H1 (cell line): ENCODE results near the gene RAB29. TPM values are rescaled to one million over a fixed set of nuclear protein-coding genes. Genes with fewer than 3 reads are reported as not detected.

Experiments
- RBBP5 ChIP-seq: IDR thresholded peaks from 2 replicates; pipeline ENCODE4 v1.7.1; 2012; ENCODE audit warnings: low read depth, mild to moderate bottlenecking, inconsistent platforms, low read length, moderate library complexity, borderline replicate concordance
- polyA plus RNA-seq, 7 experiments: library from polyadenylated mRNA; depleted of rRNA in 3 of 7; stranded (reverse) in 5 of 7; unstranded in 2 of 7; fragments of >200 nt in 5 of 7; fragments of 200-250 nt in 2 of 7; gene quantifications; 1 replicate in 5 of 7; 2 replicates in 1 of 7; 4 replicates in 1 of 7; pipeline versions ENCODE4 v1.2.1 to v1.2.3, GENCODE V29; 2011 to 2013; ENCODE audit warnings: missing spikeins in 2 of 7, mixed read lengths in 2 of 7
- total RNA-seq: library from RNA; stranded (reverse); fragmentation: NEBNext Ultra II Directional; extraction: Animal tissue kit (Norgen Biotek cat#: 25700); gene quantifications from 2 replicates; pipeline ENCODE4 v1.2.1, GENCODE V29; 2021
- TF ChIP-seq, protein P1 (sequence below): fragments of 300-600 bp; sonication (generic); IDR thresholded peaks from 2 replicates; pipeline ENCODE4 v1.7.1; 2012; ENCODE audit warnings: low read length, moderate library complexity, mild to moderate bottlenecking, inconsistent platforms; ENCODE audit not compliant: insufficient replicate concordance
- TF ChIP-seq, protein P2 (sequence below): IDR thresholded peaks from 2 replicates; pipeline ENCODE4 v1.6.1; 2011; ENCODE audit warnings: low read depth, mild to moderate bottlenecking, low read length; ENCODE audit not compliant: insufficient read depth

RAB29 gene
- total and polyA plus RNA-seq, 2 of the 8 experiments (the other 6 are each of a cell fraction or from before 2014, with no cell fraction given), result 10.1 to 17.3 TPM

DNA sequence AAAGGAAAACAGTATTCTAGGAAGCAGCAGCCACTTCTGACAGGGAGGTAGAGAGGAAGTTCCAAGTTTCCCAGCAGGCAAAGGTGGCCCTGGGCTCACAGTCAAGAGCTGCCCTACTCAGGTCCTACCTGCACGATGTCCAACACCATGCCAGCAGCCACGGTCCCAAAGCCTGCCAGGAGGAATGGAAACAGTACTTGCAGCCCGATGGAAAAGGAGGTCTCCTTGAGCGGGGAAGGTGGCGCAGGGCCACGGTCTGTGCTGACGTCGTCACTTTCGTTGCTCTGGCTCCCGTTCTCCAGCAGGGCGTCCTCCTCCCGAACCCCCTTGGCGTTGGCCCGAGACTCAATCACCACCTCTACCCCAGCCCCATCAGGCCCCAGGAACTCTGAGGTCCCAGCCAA lies 34.7 kb upstream of the RAB29 start (continued):
- TF ChIP-seq, protein P1, sequence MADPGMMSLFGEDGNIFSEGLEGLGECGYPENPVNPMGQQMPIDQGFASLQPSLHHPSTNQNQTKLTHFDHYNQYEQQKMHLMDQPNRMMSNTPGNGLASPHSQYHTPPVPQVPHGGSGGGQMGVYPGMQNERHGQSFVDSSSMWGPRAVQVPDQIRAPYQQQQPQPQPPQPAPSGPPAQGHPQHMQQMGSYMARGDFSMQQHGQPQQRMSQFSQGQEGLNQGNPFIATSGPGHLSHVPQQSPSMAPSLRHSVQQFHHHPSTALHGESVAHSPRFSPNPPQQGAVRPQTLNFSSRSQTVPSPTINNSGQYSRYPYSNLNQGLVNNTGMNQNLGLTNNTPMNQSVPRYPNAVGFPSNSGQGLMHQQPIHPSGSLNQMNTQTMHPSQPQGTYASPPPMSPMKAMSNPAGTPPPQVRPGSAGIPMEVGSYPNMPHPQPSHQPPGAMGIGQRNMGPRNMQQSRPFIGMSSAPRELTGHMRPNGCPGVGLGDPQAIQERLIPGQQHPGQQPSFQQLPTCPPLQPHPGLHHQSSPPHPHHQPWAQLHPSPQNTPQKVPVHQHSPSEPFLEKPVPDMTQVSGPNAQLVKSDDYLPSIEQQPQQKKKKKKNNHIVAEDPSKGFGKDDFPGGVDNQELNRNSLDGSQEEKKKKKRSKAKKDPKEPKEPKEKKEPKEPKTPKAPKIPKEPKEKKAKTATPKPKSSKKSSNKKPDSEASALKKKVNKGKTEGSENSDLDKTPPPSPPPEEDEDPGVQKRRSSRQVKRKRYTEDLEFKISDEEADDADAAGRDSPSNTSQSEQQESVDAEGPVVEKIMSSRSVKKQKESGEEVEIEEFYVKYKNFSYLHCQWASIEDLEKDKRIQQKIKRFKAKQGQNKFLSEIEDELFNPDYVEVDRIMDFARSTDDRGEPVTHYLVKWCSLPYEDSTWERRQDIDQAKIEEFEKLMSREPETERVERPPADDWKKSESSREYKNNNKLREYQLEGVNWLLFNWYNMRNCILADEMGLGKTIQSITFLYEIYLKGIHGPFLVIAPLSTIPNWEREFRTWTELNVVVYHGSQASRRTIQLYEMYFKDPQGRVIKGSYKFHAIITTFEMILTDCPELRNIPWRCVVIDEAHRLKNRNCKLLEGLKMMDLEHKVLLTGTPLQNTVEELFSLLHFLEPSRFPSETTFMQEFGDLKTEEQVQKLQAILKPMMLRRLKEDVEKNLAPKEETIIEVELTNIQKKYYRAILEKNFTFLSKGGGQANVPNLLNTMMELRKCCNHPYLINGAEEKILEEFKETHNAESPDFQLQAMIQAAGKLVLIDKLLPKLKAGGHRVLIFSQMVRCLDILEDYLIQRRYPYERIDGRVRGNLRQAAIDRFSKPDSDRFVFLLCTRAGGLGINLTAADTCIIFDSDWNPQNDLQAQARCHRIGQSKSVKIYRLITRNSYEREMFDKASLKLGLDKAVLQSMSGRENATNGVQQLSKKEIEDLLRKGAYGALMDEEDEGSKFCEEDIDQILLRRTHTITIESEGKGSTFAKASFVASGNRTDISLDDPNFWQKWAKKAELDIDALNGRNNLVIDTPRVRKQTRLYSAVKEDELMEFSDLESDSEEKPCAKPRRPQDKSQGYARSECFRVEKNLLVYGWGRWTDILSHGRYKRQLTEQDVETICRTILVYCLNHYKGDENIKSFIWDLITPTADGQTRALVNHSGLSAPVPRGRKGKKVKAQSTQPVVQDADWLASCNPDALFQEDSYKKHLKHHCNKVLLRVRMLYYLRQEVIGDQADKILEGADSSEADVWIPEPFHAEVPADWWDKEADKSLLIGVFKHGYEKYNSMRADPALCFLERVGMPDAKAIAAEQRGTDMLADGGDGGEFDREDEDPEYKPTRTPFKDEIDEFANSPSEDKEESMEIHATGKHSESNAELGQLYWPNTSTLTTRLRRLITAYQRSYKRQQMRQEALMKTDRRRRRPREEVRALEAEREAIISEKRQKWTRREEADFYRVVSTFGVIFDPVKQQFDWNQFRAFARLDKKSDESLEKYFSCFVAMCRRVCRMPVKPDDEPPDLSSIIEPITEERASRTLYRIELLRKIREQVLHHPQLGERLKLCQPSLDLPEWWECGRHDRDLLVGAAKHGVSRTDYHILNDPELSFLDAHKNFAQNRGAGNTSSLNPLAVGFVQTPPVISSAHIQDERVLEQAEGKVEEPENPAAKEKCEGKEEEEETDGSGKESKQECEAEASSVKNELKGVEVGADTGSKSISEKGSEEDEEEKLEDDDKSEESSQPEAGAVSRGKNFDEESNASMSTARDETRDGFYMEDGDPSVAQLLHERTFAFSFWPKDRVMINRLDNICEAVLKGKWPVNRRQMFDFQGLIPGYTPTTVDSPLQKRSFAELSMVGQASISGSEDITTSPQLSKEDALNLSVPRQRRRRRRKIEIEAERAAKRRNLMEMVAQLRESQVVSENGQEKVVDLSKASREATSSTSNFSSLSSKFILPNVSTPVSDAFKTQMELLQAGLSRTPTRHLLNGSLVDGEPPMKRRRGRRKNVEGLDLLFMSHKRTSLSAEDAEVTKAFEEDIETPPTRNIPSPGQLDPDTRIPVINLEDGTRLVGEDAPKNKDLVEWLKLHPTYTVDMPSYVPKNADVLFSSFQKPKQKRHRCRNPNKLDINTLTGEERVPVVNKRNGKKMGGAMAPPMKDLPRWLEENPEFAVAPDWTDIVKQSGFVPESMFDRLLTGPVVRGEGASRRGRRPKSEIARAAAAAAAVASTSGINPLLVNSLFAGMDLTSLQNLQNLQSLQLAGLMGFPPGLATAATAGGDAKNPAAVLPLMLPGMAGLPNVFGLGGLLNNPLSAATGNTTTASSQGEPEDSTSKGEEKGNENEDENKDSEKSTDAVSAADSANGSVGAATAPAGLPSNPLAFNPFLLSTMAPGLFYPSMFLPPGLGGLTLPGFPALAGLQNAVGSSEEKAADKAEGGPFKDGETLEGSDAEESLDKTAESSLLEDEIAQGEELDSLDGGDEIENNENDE, result no peak
- no peak for TF ChIP-seq RBBP5
- TF ChIP-seq, protein P2, sequence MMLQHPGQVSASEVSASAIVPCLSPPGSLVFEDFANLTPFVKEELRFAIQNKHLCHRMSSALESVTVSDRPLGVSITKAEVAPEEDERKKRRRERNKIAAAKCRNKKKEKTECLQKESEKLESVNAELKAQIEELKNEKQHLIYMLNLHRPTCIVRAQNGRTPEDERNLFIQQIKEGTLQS, result no peak
- TF ChIP-seq, all 59 proteins: peak for 1
